ENCODE measurements around the gene GPR155. TPM values are rescaled to one million over a fixed set of nuclear protein-coding genes. Genes with fewer than 3 reads are reported as not detected.

The GPR155 gene
- total and polyA plus RNA-seq, 4 donors: 3.1 to 9.4 (median 4.4) TPM

GRCh38 chr2:174395284-174395968 is 91.4 kb downstream of the GPR155 start, which contains the start of gene SCRN3:
TSS of gene SCRN3 (plus strand) at chr2:174395730. CDS start at chr2:174398284, 2,554 bp downstream.
- TF ChIP-seq EGR1 (IDR thresholded peaks at IDR 0.05; ENCODE audit: low read depth in 2 of 2): peak; percentile 68 to 70
- no peak for TF ChIP-seq HNF4A (conservative IDR thresholded peaks at IDR 0.05)
- peak; percentile 40 for TF ChIP-seq TAF1 (conservative IDR thresholded peaks at IDR 0.05)
- TF ChIP-seq FOXA2 (IDR thresholded peaks at IDR 0.05): peak; percentile 15
- peak; percentile 79 for TF ChIP-seq YY1 (IDR thresholded peaks at IDR 0.05)
- TF ChIP-seq HNF4G (IDR thresholded peaks at IDR 0.05): peak; percentile 7
- TF ChIP-seq, protein P1, sequence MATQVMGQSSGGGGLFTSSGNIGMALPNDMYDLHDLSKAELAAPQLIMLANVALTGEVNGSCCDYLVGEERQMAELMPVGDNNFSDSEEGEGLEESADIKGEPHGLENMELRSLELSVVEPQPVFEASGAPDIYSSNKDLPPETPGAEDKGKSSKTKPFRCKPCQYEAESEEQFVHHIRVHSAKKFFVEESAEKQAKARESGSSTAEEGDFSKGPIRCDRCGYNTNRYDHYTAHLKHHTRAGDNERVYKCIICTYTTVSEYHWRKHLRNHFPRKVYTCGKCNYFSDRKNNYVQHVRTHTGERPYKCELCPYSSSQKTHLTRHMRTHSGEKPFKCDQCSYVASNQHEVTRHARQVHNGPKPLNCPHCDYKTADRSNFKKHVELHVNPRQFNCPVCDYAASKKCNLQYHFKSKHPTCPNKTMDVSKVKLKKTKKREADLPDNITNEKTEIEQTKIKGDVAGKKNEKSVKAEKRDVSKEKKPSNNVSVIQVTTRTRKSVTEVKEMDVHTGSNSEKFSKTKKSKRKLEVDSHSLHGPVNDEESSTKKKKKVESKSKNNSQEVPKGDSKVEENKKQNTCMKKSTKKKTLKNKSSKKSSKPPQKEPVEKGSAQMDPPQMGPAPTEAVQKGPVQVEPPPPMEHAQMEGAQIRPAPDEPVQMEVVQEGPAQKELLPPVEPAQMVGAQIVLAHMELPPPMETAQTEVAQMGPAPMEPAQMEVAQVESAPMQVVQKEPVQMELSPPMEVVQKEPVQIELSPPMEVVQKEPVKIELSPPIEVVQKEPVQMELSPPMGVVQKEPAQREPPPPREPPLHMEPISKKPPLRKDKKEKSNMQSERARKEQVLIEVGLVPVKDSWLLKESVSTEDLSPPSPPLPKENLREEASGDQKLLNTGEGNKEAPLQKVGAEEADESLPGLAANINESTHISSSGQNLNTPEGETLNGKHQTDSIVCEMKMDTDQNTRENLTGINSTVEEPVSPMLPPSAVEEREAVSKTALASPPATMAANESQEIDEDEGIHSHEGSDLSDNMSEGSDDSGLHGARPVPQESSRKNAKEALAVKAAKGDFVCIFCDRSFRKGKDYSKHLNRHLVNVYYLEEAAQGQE (IDR thresholded peaks at IDR 0.05): peak; percentile 60
- TF ChIP-seq FOXA1 (IDR thresholded peaks at IDR 0.05): no peak
- TF ChIP-seq JUND (IDR thresholded peaks at IDR 0.05): peak in 1 of 2 donors; percentile 12
- TF ChIP-seq RXRA (IDR thresholded peaks at IDR 0.05): peak; percentile 32 to 33
- TF ChIP-seq, protein P2, sequence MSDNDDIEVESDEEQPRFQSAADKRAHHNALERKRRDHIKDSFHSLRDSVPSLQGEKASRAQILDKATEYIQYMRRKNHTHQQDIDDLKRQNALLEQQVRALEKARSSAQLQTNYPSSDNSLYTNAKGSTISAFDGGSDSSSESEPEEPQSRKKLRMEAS (IDR thresholded peaks at IDR 0.05): peak; percentile 65
- peak; percentile 95 to 98 for TF ChIP-seq GABPA (IDR thresholded peaks at IDR 0.05 in 1 of 2, conservative IDR thresholded peaks at IDR 0.05 in 1 of 2)
- no peak for TF ChIP-seq ZBTB33 (IDR thresholded peaks at IDR 0.05)
- peak; percentile 97 for TF ChIP-seq NR2F2 (IDR thresholded peaks at IDR 0.05)
- TF ChIP-seq CTCF (IDR thresholded peaks at IDR 0.05; ENCODE audit: low read depth, low read length, missing input control): no peak
- TF ChIP-seq, protein P3, sequence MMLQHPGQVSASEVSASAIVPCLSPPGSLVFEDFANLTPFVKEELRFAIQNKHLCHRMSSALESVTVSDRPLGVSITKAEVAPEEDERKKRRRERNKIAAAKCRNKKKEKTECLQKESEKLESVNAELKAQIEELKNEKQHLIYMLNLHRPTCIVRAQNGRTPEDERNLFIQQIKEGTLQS (IDR thresholded peaks at IDR 0.05): no peak
- peak; percentile 17 for TF ChIP-seq SP1 (IDR thresholded peaks at IDR 0.05)
- peak in 1 of 2 donors; percentile 14 for TF ChIP-seq RAD21 (IDR thresholded peaks at IDR 0.05)
- peak within 1 kb of the TSS; percentile 71 to 94 for H3K9ac ChIP-seq (ENCODE audit: low read depth in 1 of 2, low read length in 2 of 2)
- no peaks in the 10 kb centered on the region for H3K27me3 ChIP-seq (ENCODE audit: control insufficient read depth in 4 of 4, insufficient read depth in 4 of 4, low read length in 3 of 4)
- peaks cover 0 to 3% (median under 1%) of the 10 kb centered on the region in 4 donors for H3K36me3 ChIP-seq (ENCODE audit: control insufficient read depth in 4 of 4, insufficient read depth in 3 of 4, low read depth in 1 of 4, low read length in 3 of 4)
- under 1% methylated on average over 35 of the region's 35 CpGs for WGBS
- peak within 1 kb of the TSS; percentile 85 to 87 for H3K27ac ChIP-seq (ENCODE audit: low read depth in 1 of 2, low read length in 2 of 2)
- H3K9me3 ChIP-seq (ENCODE audit: control insufficient read depth in 4 of 4, low read length in 3 of 4): no peaks in the 10 kb centered on the region
- H3K4me3 ChIP-seq (ENCODE audit: low read depth in 1 of 3, low read length in 3 of 3): peak within 1 kb of the TSS; percentile 69 to 90 (median 83)
- peaks cover 0 to 27% (median 24%) of the 10 kb centered on the region in 4 donors for H3K4me1 ChIP-seq (ENCODE audit: control insufficient read depth in 4 of 4, insufficient read depth in 4 of 4, low read length in 3 of 4)
- peak; percentile 83 for DNase-seq (ENCODE audit: low spot score)
